Trophoblast cell (in vitro differentiated cells and primary cell): ENCODE data around the gene NAA60.
A peak's percentile ranks its signal among the peaks of the same experiment; 100 is the strongest.
"Not testable (repeated sequence)": the region's sequence is repeated elsewhere in the genome, so short reads cannot be mapped to it uniquely, and the experiment has no call there.

Experiments used
- DNase-seq, 2 donors: peaks; one replicate each; pipeline ENCODE4 v3.0.0-alpha.2; 2016
- H2AFZ ChIP-seq: 2 replicates; pipeline ENCODE4 v1.6.1; 2013; ENCODE audit warnings: low read length, moderate library complexity, mild to moderate bottlenecking; ENCODE audit not compliant: insufficient read depth, poor library complexity
- H2AK5ac ChIP-seq: 2 replicates; pipeline ENCODE4 v1.6.1; 2013; ENCODE audit warnings: mild to moderate bottlenecking, low read length
- H2BK120ac ChIP-seq: 2 replicates; pipeline ENCODE4 v1.6.1; 2013; ENCODE audit warnings: low read length, mild to moderate bottlenecking, moderate library complexity; ENCODE audit not compliant: insufficient read depth, poor library complexity
- H2BK12ac ChIP-seq: 2 replicates; pipeline ENCODE4 v1.6.1; 2013; ENCODE audit warnings: mild to moderate bottlenecking, low read length, moderate library complexity
- H2BK5ac ChIP-seq: 2 replicates; pipeline ENCODE4 v1.6.1; 2013; ENCODE audit warnings: low read length, low read depth, moderate library complexity, mild to moderate bottlenecking; ENCODE audit not compliant: poor library complexity
- H3K14ac ChIP-seq: 2 replicates; pipeline ENCODE4 v1.6.1; 2013; ENCODE audit warnings: mild to moderate bottlenecking, low read length
- H3K18ac ChIP-seq: 2 replicates; pipeline ENCODE4 v1.6.1; 2013; ENCODE audit warnings: mild to moderate bottlenecking, low read length
- H3K23ac ChIP-seq: 2 replicates; pipeline ENCODE4 v1.6.1; 2013; ENCODE audit warnings: low read length
- H3K27ac ChIP-seq: 2 replicates; pipeline ENCODE4 v1.5.1; 2013; ENCODE audit warnings: low read depth, mild to moderate bottlenecking, inconsistent platforms, low read length, moderate library complexity
- H3K27me3 ChIP-seq: 2 replicates; pipeline ENCODE4 v1.6.1; 2013; ENCODE audit warnings: inconsistent platforms, mild to moderate bottlenecking, low read length, moderate library complexity; ENCODE audit not compliant: insufficient read depth
- H3K36me3 ChIP-seq, 2 experiments: 1 replicate in 1 of 2; 2 replicates in 1 of 2; pipeline ENCODE4 v1.6.1; 2013; ENCODE audit warnings: low read length in 2 of 2, mild to moderate bottlenecking in 2 of 2, moderate library complexity in 1 of 2; ENCODE audit not compliant: insufficient read depth in 2 of 2, control insufficient read depth in 1 of 2
- H3K4ac ChIP-seq: 2 replicates; pipeline ENCODE4 v1.6.1; 2013; ENCODE audit warnings: low read depth, mild to moderate bottlenecking, low read length, moderate library complexity
- H3K4me1 ChIP-seq, 2 experiments: 1 replicate in 1 of 2; 2 replicates in 1 of 2; pipeline ENCODE4 v1.6.1; 2013; ENCODE audit warnings: low read length in 2 of 2, mild to moderate bottlenecking in 2 of 2, moderate library complexity in 1 of 2; ENCODE audit not compliant: insufficient read depth in 2 of 2, control insufficient read depth in 1 of 2
- H3K4me2 ChIP-seq: 2 replicates; pipeline ENCODE4 v1.6.1; 2013; ENCODE audit warnings: inconsistent platforms, mild to moderate bottlenecking, low read length, moderate library complexity
- H3K4me3 ChIP-seq: 2 replicates; pipeline ENCODE4 v1.5.1; 2013; ENCODE audit warnings: mild to moderate bottlenecking, low read depth, low read length, inconsistent platforms
- H3K79me1 ChIP-seq: one replicate; pipeline ENCODE4 v1.6.1; 2013; ENCODE audit warnings: low read length
- H3K79me2 ChIP-seq: 2 replicates; pipeline ENCODE4 v1.6.1; 2013; ENCODE audit warnings: low read length, mild to moderate bottlenecking; ENCODE audit not compliant: control insufficient read depth, insufficient read depth, poor library complexity
- H3K9ac ChIP-seq: 2 replicates; pipeline ENCODE4 v1.6.1; 2013; ENCODE audit warnings: mild to moderate bottlenecking, low read length
- H3K9me3 ChIP-seq: 2 replicates; pipeline ENCODE4 v1.6.1; 2013; ENCODE audit warnings: low read depth, mild to moderate bottlenecking, control low read depth, inconsistent platforms, low read length; ENCODE audit not compliant: insufficient read depth
- H4K12ac ChIP-seq: 2 replicates; pipeline ENCODE4 v1.6.1; 2013; ENCODE audit warnings: low read depth, mild to moderate bottlenecking, low read length, moderate library complexity
- H4K8ac ChIP-seq: 2 replicates; pipeline ENCODE4 v1.6.1; 2013; ENCODE audit warnings: low read depth, mild to moderate bottlenecking, low read length, moderate library complexity
- H4K91ac ChIP-seq: one replicate; pipeline ENCODE4 v1.6.1; 2013; ENCODE audit warnings: low read depth, mild to moderate bottlenecking, low read length, moderate library complexity
- WGBS: extraction: QIAGEN DNeasy Blood & Tissue Kit; methylation state at CpG from one replicate; pipeline ENCODE4 v1.1.7; 2013; ENCODE audit warnings: missing lambda C conversion rate; ENCODE audit not compliant: insufficient read length, insufficient coverage; ENCODE audit errors: extremely low coverage; 5-methylcytosine and 5-hydroxymethylcytosine counted together

NAA60 gene

DNA sequence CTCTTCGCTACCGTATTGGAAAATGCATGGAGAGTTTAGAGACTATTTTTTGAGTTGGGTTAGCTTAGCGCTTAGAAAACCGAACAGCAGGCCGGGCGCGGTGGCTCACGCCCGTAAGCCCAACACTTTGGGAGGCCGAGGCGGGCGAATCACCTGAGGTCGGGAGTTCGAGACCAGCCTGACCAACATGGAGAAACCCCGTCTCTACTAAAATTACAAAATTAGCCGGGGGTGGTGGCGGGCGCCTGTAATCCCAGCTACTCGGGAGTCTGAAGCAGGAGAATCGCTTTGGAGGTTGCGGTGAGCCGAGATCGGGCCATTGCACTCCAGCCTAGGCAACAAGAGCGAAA is 57.9 kb downstream of the NAA60 start:
- not testable (repeated sequence) for H2BK5ac ChIP-seq, H3K9me3 ChIP-seq, H3K9ac ChIP-seq, H3K27me3 ChIP-seq, H3K79me1 ChIP-seq, H4K91ac ChIP-seq, H4K12ac ChIP-seq, H2AK5ac ChIP-seq, H3K14ac ChIP-seq, H3K4me1 ChIP-seq, H3K27ac ChIP-seq, H2BK12ac ChIP-seq, H3K18ac ChIP-seq, H3K4ac ChIP-seq, H3K36me3 ChIP-seq, H2BK120ac ChIP-seq, H3K23ac ChIP-seq, H3K79me2 ChIP-seq, DNase-seq
- no CpG with 5 or more reads among the region's 24 CpGs for WGBS
- Histone ChIP-seq H3K4me3 (peak overlapping the region; percentile 76), H4K8ac (peak overlapping the region; percentile 65), H2AFZ (peak overlapping the region; percentile 37), H3K4me2 (peak overlapping the region; percentile 67)

DNA sequence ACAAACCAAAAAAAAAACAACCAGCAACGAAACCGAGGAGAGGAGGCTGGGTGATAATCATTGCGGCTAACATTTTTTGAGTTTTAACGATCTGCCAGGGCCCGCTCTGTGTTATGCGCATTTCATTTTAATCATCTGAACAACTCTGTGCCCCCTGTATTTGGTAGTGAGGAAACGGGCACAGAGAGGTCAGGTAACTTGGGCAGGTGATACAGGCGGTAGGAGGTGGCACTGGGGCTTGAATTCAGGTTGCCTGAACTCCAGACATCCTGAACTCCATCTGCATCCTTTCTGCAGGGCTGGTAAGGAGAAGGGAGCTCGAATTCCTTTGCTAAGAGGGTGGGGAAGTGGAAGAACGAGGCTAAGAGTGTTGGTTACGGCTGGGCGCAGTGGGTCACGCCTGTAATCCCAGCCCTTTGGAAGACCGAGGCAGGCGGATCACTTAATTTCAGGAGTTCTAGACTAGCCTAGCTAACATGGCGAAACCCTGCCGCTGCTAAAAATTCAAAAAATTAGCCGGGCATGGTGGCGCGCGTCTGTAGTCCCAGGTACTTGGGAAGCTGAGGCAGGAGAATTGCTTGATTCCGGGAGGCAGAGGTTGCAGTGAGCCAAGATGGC is 58.4 kb downstream of the NAA60 start:
- H2AFZ ChIP-seq: peak overlapping the region; percentile 37
- no peaks in the 10 kb centered on the region for H3K27me3 ChIP-seq
- WGBS: no CpG with 5 or more reads among the region's 22 CpGs
- H3K4me2 ChIP-seq: peak overlapping the region; percentile 67
- H4K8ac ChIP-seq: no peak overlapping the region
- no peak overlapping the region for H3K4ac ChIP-seq
- H3K79me1 ChIP-seq: peaks cover 4% of the 10 kb centered on the region
- peaks cover 0 to 6% of the 10 kb centered on the region in 2 experiments for H3K36me3 ChIP-seq
- H2AK5ac ChIP-seq: no peak overlapping the region
- H3K9me3 ChIP-seq: no peaks in the 10 kb centered on the region
- H3K4me1 ChIP-seq: peaks cover 5 to 6% of the 10 kb centered on the region in 2 experiments
- H3K18ac ChIP-seq: no peak overlapping the region
- no peak overlapping the region for H3K27ac ChIP-seq
- no peak overlapping the region for H4K91ac ChIP-seq
- H3K23ac ChIP-seq: no peak overlapping the region
- H3K9ac ChIP-seq: no peak overlapping the region
- H3K14ac ChIP-seq: no peak overlapping the region
- H4K12ac ChIP-seq: no peak overlapping the region
- H2BK12ac ChIP-seq: no peak overlapping the region
- DNase-seq: no peak
- no peaks in the 10 kb centered on the region for H3K79me2 ChIP-seq
- H2BK120ac ChIP-seq: no peak overlapping the region
- H3K4me3 ChIP-seq: no peak overlapping the region
- H2BK5ac ChIP-seq: no peak overlapping the region

GRCh38 chr16:3503523-3503922 is 60.0 kb downstream of the NAA60 start:
- no peak overlapping the region for H2BK120ac ChIP-seq
- no peak overlapping the region for H4K8ac ChIP-seq
- no peaks in the 10 kb centered on the region for H3K9me3 ChIP-seq
- H2BK12ac ChIP-seq: no peak overlapping the region
- H3K36me3 ChIP-seq: peaks cover 0 to 8% of the 10 kb centered on the region in 2 experiments
- DNase-seq: no peak
- H3K9ac ChIP-seq: no peak overlapping the region
- H3K79me2 ChIP-seq: no peaks in the 10 kb centered on the region
- no peak overlapping the region for H3K18ac ChIP-seq
- no peak overlapping the region for H2BK5ac ChIP-seq
- no peak overlapping the region for H3K4me3 ChIP-seq
- peaks cover 4% of the 10 kb centered on the region for H3K79me1 ChIP-seq
- H4K12ac ChIP-seq: no peak overlapping the region
- H2AFZ ChIP-seq: no peak overlapping the region
- no peak overlapping the region for H3K23ac ChIP-seq
- H3K4me2 ChIP-seq: no peak overlapping the region
- H2AK5ac ChIP-seq: no peak overlapping the region
- H3K27me3 ChIP-seq: no peaks in the 10 kb centered on the region
- peaks cover 5 to 6% of the 10 kb centered on the region in 2 experiments for H3K4me1 ChIP-seq
- no peak overlapping the region for H4K91ac ChIP-seq
- no CpG with 5 or more reads among the region's 6 CpGs for WGBS
- H3K14ac ChIP-seq: no peak overlapping the region
- no peak overlapping the region for H3K27ac ChIP-seq
- H3K4ac ChIP-seq: no peak overlapping the region

DNA sequence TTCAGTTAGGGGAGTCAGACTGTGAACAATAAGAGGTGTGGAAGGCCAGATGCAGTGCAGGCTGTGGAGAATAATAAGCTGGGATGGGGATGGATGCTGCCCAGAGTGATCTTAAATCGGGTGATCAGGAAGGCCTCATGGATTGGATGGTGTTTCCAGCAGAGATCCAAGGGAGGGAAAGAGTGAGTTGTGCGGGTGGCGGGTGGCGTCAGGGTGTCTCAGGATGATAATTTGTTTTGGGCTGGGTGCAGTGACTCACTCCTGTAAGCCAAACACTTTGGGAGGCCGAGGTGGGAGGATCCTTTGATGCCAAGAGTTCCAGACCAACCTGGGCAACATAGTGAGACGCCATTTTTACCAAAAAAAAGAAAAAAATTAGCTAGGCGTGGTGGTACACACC is 65.3 kb downstream of the NAA60 start:
- no CpG with 5 or more reads among the region's 7 CpGs for WGBS
- Histone ChIP-seq H4K12ac (no peak overlapping the region), H3K4ac (no peak overlapping the region), H3K27me3 (no peaks in the 10 kb centered on the region), H4K8ac (no peak overlapping the region), H2BK120ac (no peak overlapping the region), H3K4me1 (no peaks in the 10 kb centered on the region), H3K79me1 (no peaks in the 10 kb centered on the region), H3K9me3 (no peaks in the 10 kb centered on the region), H2BK12ac (no peak overlapping the region), H3K4me3 (no peak overlapping the region), H3K23ac (no peak overlapping the region), H2AK5ac (no peak overlapping the region), H2BK5ac (no peak overlapping the region), H4K91ac (no peak overlapping the region), H3K27ac (no peak overlapping the region), H2AFZ (no peak overlapping the region), H3K4me2 (no peak overlapping the region), H3K18ac (no peak overlapping the region), H3K36me3 (peaks cover 11 to 23% of the 10 kb centered on the region in 2 experiments), H3K9ac (no peak overlapping the region), H3K79me2 (no peaks in the 10 kb centered on the region), H3K14ac (no peak overlapping the region)
- DNase-seq: no peak
